GM19035 (cell line): ENCODE results near the gene MSGN1.
"Not testable (repeated sequence)": the region's sequence is repeated elsewhere in the genome, so short reads cannot be mapped to it uniquely, and the experiment has no call there.

Experiments used
- ATAC-seq: cut with Tn5 transposase; IDR thresholded peaks from one replicate; pipeline ENCODE4 v1.9.1; 2021; ENCODE audit not compliant: unreplicated experiment

MSGN1 gene

DNA sequence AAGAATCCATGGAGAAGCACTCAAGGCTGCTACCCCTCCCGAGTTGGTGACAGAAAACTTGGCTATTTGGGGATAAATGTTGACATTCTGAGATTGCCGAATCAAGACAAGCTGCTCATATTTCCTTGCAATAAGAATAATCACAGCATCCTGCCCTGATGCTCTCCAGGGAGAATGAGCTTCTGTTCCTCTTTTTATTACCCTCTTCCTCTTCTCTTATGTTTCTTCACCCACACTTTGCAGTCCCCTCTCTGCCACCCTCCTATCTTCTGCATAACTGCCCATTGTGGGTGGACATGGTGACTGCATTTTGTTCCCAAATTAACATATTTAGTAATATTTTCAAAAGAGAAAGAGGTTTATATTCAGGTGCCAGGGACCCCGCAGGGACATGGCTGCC, 11.9 kb upstream of the MSGN1 start:
- peak; percentile 58 for ATAC-seq

DNA sequence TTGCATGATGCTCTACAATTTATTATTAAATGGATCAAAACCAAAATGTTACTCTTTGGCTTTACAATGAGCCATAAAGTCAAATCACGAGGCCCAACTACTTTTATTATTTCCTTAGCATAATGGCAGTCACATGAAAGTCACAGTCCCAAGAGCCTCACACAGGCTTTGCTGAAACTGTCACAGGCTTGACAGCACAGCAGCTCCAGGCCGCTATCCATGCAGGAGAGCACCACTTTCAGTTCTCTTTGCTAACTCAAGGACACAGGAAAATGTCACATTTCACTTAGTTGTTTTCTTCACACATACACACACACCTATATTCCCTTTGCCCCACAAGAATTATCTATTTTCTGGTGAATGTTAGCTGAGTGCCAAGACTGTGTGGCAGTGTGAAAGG, 11.1 kb upstream of the MSGN1 start:
- no peak for ATAC-seq

DNA sequence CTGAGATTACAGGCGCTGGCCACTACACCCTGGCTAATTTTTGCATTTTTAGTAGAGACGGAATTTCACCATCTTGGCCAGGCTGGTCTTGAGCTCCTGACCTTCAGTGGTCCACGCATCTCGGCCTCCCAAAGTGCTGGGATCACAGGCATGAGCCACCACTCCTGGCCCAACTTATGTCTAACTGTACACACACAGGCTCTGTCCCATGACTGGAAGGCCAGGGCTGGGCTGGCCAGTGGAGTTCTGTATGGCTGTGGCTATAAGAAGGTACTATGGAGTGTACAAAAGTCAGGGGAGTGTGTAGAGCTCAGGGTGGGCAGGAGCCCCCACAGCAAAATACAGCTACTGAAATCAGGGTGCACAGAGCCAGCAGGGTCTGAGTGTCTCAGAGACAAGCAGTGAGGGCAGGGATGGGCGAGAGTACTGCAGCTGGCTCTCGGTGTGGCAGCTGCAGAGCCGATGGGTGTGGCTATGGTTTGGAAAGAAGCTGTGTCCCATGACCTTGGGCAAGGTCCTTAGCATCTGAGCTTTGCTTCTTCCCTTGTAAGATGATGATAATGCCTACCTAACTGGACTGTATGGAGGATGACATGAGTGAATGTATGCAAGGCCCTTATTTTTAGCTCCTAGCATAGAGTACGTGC, 10.4 kb upstream of the MSGN1 start:
- ATAC-seq = no peak

DNA sequence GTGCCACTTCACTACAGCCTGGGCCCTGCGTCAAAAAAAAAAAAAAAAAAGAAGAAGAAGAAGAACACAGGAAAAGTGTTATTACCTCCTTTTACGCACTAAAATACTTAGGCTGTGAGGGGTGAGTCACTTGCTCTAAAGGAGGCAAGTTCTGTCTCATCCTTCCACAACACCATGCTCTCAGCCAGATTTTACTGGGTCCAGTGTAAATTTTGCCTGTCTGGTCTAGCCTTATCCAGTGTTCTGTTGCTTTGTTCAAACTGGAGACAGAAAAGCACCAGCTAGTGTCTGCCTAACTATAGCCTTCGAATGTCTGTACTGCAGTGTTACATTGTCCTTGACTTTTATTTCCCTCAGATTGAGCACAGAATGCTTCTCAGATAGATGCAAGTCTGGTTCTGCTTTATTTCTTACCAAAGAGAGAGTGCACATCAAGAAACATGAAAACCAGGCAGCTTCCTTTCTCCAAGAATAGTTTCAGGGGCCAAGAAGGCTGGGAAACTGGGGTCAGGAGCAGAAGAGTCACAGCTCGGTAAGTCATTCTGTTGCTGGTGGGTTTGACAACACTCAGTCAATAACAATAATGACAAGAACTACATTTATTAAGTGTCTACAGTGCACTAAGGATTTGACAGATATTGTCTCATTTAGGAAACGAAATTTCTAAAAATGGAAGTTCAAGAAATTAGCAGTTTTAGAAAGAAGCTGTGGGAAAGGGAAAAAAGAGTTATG, 3.1 kb upstream of the MSGN1 start:
- peak; percentile 42 for ATAC-seq

DNA sequence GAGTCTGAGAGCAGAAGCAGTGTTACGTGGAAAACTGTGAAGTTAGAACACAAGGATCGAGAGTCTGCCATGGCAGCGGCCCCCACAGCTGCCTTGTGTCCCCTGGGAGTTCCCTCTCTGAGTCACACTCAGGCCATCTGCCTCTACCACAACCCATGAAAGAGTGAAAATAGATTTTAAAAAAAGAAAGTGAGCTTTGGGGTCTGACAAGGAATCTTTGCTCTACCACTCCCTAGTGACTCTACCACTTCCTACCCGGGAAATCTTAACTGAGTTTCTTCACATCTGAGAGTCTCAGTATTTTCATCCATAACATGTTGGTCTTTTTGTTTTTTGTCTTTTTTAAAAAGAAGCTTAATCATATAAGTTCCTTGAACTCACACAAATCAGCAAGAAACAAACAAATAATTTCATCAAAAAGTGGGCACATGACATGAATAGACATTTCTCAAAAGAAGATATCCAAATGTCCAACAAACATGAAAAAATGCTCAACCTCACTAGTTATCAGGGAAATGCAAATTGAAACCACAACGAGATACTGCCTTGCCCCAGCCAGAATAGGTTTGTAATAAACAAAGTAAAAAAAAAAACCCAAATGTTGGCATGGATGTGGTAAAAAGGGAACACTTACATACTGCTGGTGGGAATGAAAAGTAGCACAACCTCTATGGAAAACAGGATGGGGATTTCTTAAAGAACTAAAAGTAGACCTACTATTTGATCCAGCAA, 2.4 kb upstream of the MSGN1 start:
- peak; percentile 87 for ATAC-seq

DNA sequence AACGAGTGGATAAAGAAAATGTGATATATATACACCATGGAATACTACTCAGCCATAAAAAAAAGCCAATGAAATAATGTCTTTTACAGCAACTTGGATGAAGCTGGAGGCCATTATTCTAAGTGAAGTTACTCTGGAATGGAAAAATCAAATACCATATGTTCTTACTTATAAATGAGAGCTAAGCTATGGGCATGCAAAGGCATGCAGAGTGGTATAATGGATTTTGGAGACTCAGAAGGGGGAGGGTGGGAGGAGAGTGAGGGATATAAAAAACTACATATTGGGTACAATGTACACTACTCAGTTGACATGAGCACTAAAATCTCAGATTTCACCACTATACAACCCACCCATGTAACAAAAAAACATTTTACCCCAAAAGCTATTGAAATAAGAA, 1.7 kb upstream of the MSGN1 start:
- no peak for ATAC-seq

DNA sequence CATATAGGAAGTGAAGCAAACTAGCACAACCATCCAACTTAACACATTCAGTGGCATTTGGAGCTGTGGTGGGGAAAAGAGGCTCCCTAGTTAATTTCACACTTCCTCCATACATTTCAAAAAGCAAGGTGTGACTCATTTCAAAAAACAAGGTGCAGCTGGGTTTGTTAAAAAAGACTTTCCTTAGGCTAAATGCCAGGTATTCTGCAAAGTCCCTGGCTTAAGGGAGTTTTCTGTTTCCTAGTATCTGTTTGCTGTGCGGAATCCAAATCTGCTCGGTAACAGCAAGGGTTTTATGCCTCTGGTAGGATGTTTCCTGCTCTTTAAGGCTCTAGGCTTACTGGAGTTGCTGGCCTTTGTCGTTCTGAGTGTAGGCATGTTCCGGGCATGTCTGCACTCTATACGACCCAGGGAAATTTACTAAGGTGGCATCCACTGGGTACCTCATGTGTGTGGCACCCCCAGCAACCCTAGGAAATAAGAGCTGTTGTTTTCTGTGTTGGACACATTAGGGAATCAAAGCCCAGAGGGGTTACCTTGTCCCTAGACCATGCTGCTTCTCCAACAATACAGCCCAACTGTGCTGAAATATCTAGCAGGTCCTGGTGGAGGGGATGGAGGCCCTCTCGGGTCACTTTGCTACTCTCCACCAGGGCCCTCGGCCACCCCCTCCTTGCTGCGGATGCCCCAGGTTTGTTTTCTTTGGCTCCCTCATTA, 634 bp upstream of the MSGN1 start:
- peak; percentile 30 for ATAC-seq

DNA sequence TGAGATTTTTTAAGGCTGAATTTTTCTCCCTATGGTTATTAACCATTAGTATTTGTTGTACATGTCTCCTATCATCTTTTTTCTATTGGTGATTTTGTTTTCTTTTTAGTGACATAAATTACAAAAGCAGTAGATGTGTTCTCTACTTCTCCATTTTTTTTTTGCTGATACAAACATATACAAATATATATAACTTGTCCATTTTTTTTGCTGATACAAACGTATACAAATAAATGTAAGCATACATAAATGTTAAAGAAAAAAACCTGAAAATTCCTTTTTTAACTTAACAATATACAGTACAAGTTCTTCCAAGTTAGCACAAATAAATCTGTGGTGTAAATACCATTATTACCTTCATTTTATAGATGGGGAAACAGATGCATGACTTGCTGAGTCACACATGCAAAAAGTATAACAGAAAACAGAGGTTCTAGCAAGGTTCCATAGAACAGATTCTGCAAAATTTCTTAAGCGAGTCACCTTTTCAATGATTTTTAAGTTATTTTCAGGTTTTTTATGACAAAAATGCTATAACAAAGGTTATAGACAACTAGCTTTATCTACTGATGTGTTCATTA, 2.1 kb downstream of the MSGN1 start:
- no peak for ATAC-seq

DNA sequence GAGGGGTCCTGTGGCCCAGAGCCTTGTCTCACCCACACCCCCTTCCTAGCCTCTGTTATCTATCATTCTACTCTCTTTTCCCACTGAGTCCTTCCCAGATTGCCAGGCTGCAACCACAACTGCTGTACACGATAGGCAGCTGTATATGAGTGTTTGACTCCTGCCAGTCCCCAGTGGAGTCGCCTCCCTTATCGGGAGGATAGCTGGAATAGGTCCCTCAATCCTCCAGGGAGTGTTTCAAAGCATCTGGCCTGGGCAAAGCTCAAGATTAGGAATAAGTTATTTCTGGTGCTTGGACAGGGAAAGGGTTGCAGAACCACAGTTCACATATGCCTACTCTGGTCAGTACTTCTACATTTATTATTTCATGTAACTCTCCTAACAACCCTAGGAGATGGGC, 4.8 kb downstream of the MSGN1 start:
- no peak for ATAC-seq

DNA sequence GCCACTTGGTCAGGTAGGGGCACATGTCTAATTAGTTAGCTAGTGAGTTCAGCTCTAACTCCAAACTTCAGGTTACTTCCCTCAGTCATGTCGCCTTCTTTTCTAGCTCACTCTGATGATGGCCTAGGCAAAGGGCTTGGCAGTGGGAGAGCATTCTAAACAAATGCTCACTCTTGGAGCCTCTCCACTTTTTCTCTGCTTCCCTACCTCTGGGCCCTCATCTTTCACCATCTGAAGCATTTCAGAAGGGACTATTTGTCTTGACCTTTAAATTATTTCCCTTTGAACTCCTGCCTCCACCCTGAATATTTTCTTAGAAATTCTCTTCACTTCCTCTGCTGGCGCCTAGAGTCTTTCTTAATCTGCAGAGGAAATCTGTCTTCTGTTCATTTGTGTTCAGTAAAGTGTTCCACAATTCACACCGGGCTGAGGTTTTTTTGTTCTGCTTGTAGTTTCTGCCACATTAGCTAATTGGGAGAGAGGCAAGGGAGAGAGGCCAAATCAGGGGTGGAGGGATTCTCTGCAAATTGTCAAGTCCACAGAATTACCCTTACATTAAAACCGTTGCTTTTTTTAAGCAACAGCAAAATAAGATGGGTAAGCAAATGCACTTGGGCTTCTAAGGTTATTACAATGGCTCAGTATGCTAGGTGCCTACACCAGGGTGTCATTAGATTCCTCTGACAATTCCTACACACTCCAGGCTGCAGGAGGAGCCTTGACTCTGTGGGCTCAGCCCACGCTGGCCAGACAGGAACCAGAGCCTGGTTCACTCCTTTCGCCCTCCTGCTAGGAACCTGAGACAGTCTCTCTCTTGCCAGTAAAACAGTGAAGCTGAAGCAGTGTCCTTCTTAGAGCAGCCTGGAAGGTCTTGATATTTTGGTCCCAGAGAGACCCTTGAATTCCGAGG, 5.5 kb downstream of the MSGN1 start:
- ATAC-seq = peak; percentile 20

DNA sequence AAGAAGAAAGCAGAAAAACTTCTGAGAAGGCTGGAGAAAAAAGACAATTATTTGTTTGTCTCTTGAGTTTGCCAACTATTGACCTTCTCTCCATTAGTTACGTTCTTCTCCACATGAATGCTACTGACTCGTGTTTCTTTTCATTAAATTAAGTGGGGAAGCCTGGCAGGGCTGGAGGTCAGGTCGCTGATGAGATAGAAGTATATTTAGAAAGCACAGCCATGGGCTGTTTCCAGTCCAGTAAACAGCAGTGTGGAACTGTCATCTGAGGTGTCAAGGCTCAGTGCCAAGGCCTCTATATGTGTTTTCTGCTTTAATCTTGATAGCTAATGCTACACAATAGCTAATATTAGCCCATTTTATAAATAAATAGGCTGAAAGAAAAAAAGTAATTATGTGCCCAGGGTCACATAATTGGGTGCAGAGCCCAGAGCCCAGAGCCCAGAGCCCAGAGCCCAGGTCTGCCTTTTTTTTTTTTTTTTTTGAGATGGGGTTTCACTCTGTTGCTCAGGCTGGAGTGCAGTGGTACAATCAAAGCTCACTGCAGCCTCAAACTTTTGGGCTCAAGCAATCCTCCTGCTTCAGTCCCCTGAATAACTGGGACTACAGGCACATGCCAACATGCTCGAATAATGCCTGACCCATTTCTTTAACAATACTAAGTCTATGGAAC, 6.3 kb downstream of the MSGN1 start:
- ATAC-seq = peak; percentile 52

DNA sequence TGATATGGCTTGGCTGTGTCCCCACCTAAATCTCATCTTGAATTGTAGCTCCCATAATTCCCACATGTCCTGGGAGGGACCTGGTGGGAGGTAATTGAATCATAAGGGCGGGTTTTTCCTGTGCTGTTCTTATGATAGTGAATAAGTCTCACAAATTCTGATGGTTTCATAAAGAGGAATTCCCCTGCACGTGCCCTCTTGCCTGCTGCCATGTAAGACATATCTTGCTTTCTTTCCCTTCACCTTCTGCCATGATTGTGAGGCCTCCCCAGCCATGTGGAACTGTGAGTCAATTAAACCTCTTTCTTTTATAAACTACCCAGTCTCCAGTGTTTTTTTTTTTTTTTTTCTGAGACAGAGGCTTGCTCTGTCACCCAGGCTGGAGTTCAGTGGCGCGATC, 7.4 kb downstream of the MSGN1 start:
- not testable (repeated sequence) for ATAC-seq

DNA sequence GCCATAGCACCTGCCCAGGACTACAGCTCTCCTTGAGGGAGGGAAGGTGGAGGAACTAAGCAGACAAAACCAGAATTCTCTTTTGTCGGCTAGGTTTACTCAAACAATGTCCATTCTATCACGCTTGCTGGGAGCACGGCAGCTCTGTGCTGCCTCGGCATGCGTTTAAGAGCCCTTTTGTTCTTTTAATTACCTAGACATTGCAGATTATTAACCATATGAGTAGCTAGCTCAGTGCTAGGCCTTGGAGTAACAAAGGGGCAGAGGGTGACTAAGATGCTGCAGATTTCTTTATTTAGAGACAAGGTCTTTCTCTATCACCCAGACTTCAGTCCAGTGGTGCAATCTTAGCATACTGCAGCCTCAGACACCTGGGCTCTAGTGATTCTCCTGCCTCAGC, 11.1 kb downstream of the MSGN1 start:
- ATAC-seq = no peak

DNA sequence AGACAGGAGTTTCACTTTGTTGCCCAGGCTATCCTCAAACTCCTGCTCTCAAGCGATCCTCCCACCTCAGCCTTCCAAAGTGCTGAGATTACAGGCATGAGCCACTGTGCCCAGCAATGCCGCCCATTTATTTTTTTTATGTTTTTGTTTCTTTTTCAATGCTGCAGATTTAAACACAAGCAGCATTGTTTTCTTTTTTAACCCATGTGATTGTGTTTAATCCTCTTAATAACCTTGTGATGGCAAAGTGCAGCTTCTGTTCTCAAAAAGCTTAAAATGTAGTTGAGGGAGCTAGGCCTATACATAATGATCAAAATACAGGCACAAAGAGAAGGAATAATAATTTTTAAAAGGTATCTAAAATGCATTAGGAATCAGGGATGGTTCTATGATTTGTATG, 11.5 kb downstream of the MSGN1 start:
- ATAC-seq = no peak

DNA sequence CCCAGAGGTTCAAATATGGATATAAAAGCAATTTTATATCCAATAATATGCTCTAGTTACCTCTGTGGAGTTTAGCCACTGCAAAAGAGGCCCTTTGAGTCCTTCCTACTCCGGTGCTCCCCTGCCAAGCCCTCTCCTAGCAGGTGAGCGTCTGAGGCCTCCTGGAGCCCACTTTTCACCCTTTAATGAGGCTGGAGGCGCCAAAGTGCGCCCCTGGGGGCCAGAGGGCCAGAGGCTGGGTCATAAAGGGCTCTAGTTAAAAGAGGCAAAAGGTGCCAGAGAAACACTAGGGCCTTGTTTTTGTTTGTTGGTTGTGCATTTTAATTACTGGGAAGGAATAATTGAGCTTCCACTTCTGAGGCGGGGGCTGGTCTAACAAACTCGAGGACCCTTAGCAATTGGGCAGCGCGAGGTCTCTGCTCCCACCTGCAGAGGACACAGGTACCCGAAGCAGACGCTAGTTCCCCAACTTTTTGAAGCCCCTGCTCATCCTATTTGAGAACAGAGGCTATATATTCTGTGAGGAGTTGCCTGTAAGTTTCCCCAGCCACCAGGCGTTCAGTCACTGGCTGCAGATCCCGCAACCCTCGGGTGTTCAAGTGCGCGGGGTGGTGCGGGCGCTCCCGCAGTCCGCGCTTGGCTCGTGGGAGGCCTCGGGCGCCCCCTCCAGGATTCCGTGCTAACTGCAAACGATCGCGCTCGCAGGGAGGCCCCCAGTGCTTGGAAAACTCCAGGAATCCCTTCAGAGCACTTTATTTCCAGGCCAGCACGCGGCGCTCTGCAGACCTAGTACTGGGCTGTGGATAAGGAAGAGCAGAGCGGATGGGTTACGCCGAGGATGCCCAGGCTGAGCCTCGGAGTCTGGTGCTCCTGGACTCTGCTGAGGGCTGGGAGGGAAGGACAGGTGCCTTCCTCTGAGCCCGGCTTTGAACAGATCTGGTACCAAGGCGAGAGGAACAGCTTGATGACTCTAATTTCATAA, 14.1 kb downstream of the MSGN1 start:
- ATAC-seq = peak; percentile 93

DNA sequence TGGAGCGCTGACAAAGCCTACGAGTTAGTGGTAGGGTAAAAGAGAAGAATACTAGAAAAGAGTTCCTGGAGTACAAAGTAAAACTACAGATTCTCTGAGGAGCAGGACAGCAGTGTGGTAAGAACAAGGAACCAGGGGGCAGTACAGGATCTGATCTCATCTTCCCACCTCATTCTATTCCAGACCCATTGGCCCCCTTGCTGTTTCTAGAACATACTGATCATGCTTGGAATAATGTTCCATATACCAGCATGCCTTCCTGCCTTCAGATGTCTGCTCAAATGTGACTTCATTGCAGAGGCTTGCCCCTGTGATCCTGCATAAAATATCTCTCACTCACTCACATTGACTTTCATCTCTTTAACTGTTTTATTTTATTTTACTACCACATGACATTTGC, 19.3 kb downstream of the MSGN1 start:
- ATAC-seq = no peak

DNA sequence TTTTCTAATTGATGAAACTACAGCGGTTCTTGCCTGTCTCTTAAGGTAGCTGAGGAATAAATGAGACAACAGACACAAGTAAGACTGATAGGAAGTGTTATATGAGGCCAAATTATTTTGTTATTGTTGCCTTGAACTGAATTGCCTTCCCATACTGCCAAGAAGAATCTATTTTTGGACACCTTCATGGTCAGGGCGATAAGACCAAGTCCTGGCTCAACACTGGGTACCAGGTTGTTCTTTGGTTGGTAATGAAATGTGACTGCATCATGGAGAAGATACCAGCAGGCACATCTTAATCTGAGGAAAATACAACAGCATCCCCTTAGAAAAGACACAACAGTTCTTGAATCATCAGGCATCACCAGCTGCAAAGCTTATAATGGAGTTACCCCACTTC, 23.7 kb downstream of the MSGN1 start:
- no peak for ATAC-seq

DNA sequence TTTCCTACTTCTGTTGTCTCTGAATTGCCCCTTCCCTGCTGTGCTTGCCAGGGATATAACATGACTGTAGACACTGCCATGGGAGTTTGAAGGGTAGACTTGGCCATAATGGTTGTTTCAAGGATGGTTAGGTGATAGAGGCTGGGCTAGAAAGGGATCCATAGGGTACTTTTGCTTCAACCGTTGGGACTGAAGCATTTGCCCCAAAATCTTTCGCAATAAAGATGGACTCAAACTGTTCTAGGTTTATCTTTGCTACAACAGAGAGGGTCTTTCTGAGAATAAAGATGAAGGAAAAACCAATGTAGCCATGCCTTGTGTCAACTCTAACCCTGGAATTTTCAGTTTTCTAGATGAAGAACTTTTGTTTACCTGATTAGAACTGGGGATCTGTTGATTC, 27.2 kb downstream of the MSGN1 start:
- no peak for ATAC-seq
